Measurements from ENCODE around the gene LMX1B.
A peak's percentile ranks its signal among the peaks of the same experiment; 100 is the strongest.

Gene LMX1B

DNA sequence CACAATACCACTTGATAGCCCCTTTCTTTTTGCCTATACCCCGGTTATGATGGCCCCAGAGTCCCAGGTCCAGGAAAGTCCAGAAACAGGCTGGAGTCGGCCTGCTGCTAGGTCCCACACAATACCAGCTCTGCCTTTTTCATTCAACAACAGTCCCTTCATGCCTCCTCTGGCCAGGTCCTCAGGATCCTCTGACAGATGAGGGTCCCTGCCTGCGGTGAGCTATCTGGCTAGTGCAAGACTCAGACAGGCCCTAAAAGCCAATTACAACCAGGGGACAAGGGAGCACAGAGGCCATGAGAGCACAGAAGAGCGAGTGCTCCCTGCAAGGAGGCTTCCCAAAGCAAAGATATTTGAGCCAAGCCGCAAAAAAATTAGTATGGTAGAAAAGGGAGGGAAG, 106.3 kb downstream of the LMX1B start:
- Histone ChIP-seq H3K27me3 (ENCODE audit: control insufficient read depth in 3 of 3, insufficient read depth in 3 of 3, low read depth in 1 of 3, low read length in 3 of 3) (peaks cover 10 to 37% (median 22%) of the 10 kb centered on the region in 3 experiments), H3K4me1 (ENCODE audit: control insufficient read depth in 2 of 2, insufficient read depth in 1 of 2, low read depth in 1 of 2, low read length in 2 of 2) (peaks cover 15 to 19% of the 10 kb centered on the region in 2 donors), H4K91ac (ENCODE audit: low read depth, low read length, poor library complexity) (no peak overlapping the region), H2AFZ (ENCODE audit: low read length) (peak overlapping the region; percentile 70), H4K8ac (ENCODE audit: low read depth, low read length) (no peak overlapping the region), H3K9ac (ENCODE audit: low read depth, low read length, poor library complexity) (no peak overlapping the region), H3K27ac (replicated peaks; ENCODE audit: low read length) (peak overlapping the region; percentile 88), H3K79me1 (ENCODE audit: low read depth, low read length) (no peaks in the 10 kb centered on the region), H2BK15ac (ENCODE audit: low read length) (no peak overlapping the region), H2BK12ac (ENCODE audit: low read length) (no peak overlapping the region), H3K9me3 (replicated peaks in 1 of 2; ENCODE audit: control insufficient read depth in 2 of 2, insufficient read depth in 1 of 2, low read depth in 1 of 2, low read length in 2 of 2) (peaks cover 0 to 2% of the 10 kb centered on the region in 2 donors), H3K4ac (ENCODE audit: low read length) (no peak overlapping the region), H3K23ac (ENCODE audit: low read depth, low read length, poor library complexity) (no peak overlapping the region), H3K4me2 (ENCODE audit: insufficient read depth, low read length, poor library complexity, severe bottlenecking) (no peak overlapping the region), H3K4me3 (ENCODE audit: low read length in 2 of 2) (no peak overlapping the region), H3K14ac (ENCODE audit: low read length) (no peak overlapping the region), H3K36me3 (replicated peaks in 1 of 2; ENCODE audit: control insufficient read depth in 2 of 2, insufficient read depth in 2 of 2, low read length in 2 of 2) (no peaks in the 10 kb centered on the region), H2BK5ac (ENCODE audit: low read length) (no peak overlapping the region), H2BK120ac (ENCODE audit: low read depth, low read length) (no peak overlapping the region), H3K18ac (ENCODE audit: low read length) (peak overlapping the region; percentile 44), H2AK5ac (ENCODE audit: low read depth, low read length) (no peak overlapping the region)
- no CpG with 5 or more reads among the region's 5 CpGs for WGBS, 2 donors (ENCODE audit: extremely low coverage in 2 of 2, insufficient read length in 2 of 2, insufficient replicate concordance in 1 of 2)
- DNase-seq (ENCODE audit: low spot score) = no peak

DNA sequence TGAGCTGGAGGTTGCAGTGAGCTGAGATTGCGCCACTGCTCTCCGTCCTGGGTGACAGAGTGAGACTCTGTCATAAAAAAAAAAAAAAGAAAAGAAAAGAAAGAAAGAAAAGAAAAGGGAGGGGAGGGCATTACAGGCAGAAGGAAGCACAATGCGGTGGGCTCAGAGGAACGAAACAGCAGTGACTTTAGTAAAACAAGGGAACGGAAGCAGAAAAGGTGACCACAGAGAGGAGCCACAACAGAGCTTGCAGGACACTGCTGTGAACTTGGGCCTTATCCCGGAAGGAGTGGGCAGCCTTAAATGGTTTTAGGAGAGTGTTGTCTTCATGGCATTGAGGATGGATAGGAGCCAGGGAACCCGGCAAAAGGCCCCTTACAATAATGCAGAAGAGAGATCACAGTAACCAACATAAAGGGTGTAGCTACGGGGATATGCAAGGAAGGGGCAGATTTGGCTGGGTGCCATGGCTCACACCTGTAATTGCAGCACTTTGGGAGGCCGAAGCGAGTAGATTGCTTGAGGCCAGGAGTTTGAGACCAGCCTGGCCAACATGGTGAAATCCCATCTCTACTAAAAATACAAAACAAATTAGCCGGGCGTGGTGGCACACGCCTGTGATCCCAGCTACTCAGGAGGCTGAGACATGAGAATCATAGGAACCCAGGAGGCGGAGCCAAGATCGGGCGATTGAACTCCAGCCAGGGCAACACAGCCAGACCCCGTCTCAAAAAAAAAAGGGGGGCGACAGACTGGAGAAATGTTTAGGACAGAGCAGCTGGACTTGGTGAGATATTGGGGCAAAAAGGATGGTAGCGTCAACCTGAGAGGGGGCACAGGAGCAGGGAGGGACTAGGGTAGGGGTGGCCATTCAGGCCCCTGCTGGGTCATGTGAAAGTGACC, 107.2 kb downstream of the LMX1B start:
- Histone ChIP-seq H3K27ac (replicated peaks; ENCODE audit: low read length) (no peak overlapping the region), H3K36me3 (replicated peaks in 1 of 2; ENCODE audit: control insufficient read depth in 2 of 2, insufficient read depth in 2 of 2, low read length in 2 of 2) (no peaks in the 10 kb centered on the region), H3K14ac (ENCODE audit: low read length) (no peak overlapping the region), H3K79me1 (ENCODE audit: low read depth, low read length) (no peaks in the 10 kb centered on the region), H2BK12ac (ENCODE audit: low read length) (no peak overlapping the region), H3K4me1 (ENCODE audit: control insufficient read depth in 2 of 2, insufficient read depth in 1 of 2, low read depth in 1 of 2, low read length in 2 of 2) (peaks cover 15 to 19% of the 10 kb centered on the region in 2 donors), H3K9ac (ENCODE audit: low read depth, low read length, poor library complexity) (no peak overlapping the region), H4K8ac (ENCODE audit: low read depth, low read length) (no peak overlapping the region), H3K4ac (ENCODE audit: low read length) (no peak overlapping the region), H2AFZ (ENCODE audit: low read length) (no peak overlapping the region), H3K23ac (ENCODE audit: low read depth, low read length, poor library complexity) (no peak overlapping the region), H3K4me3 (ENCODE audit: low read length in 2 of 2) (no peak overlapping the region), H2AK5ac (ENCODE audit: low read depth, low read length) (peak overlapping the region; percentile 73), H2BK15ac (ENCODE audit: low read length) (no peak overlapping the region), H3K18ac (ENCODE audit: low read length) (no peak overlapping the region), H3K4me2 (ENCODE audit: insufficient read depth, low read length, poor library complexity, severe bottlenecking) (no peak overlapping the region), H2BK5ac (ENCODE audit: low read length) (no peak overlapping the region), H3K27me3 (ENCODE audit: control insufficient read depth in 3 of 3, insufficient read depth in 3 of 3, low read depth in 1 of 3, low read length in 3 of 3) (peaks cover 10 to 45% (median 24%) of the 10 kb centered on the region in 3 experiments), H2BK120ac (ENCODE audit: low read depth, low read length) (no peak overlapping the region), H3K9me3 (replicated peaks in 1 of 2; ENCODE audit: control insufficient read depth in 2 of 2, insufficient read depth in 1 of 2, low read depth in 1 of 2, low read length in 2 of 2) (peaks cover 0 to 2% of the 10 kb centered on the region in 2 donors), H4K91ac (ENCODE audit: low read depth, low read length, poor library complexity) (no peak overlapping the region)
- no peak for DNase-seq (ENCODE audit: low spot score)
- WGBS, 2 donors (ENCODE audit: extremely low coverage in 2 of 2, insufficient read length in 2 of 2, insufficient replicate concordance in 1 of 2) = no CpG with 5 or more reads among the region's 19 CpGs

DNA sequence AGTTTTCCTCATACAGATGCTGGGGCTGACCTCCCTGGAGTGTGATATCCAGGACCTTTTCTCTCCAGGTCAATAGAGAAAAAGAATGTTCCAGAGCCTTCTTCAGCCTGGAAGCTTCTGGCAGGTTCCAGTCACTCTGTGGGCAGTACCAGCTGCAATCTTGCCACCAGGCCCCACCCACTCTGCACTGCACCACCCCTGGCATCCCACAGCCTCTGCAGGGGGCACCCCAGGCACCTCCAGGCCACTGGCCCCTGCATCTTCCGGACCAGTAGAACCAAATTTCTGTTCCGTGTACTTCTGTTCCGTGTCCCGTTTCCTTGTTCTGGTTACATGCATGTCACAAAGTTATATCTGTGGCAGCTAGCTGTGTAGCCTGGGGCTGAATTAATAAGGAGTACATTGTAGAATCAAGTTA, 107.8 kb downstream of the LMX1B start:
- peak overlapping the region; percentile 13 for H3K18ac ChIP-seq (ENCODE audit: low read length)
- H3K9ac ChIP-seq (ENCODE audit: low read depth, low read length, poor library complexity) = no peak overlapping the region
- peak overlapping the region; percentile 73 for H2AK5ac ChIP-seq (ENCODE audit: low read depth, low read length)
- no CpG with 5 or more reads among the region's 4 CpGs for WGBS, 2 donors (ENCODE audit: extremely low coverage in 2 of 2, insufficient read length in 2 of 2, insufficient replicate concordance in 1 of 2)
- no peak overlapping the region for H4K91ac ChIP-seq (ENCODE audit: low read depth, low read length, poor library complexity)
- no peak overlapping the region for H3K4ac ChIP-seq (ENCODE audit: low read length)
- no peak overlapping the region for H2BK5ac ChIP-seq (ENCODE audit: low read length)
- H3K36me3 ChIP-seq (replicated peaks in 1 of 2; ENCODE audit: control insufficient read depth in 2 of 2, insufficient read depth in 2 of 2, low read length in 2 of 2) = no peaks in the 10 kb centered on the region
- no peak overlapping the region for H2BK15ac ChIP-seq (ENCODE audit: low read length)
- no peaks in the 10 kb centered on the region for H3K79me1 ChIP-seq (ENCODE audit: low read depth, low read length)
- H3K9me3 ChIP-seq (replicated peaks in 1 of 2; ENCODE audit: control insufficient read depth in 2 of 2, insufficient read depth in 1 of 2, low read depth in 1 of 2, low read length in 2 of 2) = peaks cover 0 to 2% of the 10 kb centered on the region in 2 donors
- no peak overlapping the region for H3K27ac ChIP-seq (replicated peaks; ENCODE audit: low read length)
- no peak overlapping the region for H3K4me2 ChIP-seq (ENCODE audit: insufficient read depth, low read length, poor library complexity, severe bottlenecking)
- no peak overlapping the region for H3K4me3 ChIP-seq (ENCODE audit: low read length in 2 of 2)
- H3K4me1 ChIP-seq (ENCODE audit: control insufficient read depth in 2 of 2, insufficient read depth in 1 of 2, low read depth in 1 of 2, low read length in 2 of 2) = peaks cover 15 to 19% of the 10 kb centered on the region in 2 donors
- no peak for DNase-seq (ENCODE audit: low spot score)
- H2AFZ ChIP-seq (ENCODE audit: low read length) = no peak overlapping the region
- H3K27me3 ChIP-seq (ENCODE audit: control insufficient read depth in 3 of 3, insufficient read depth in 3 of 3, low read depth in 1 of 3, low read length in 3 of 3) = peaks cover 10 to 49% (median 25%) of the 10 kb centered on the region in 3 experiments
- H4K8ac ChIP-seq (ENCODE audit: low read depth, low read length) = no peak overlapping the region
- H3K23ac ChIP-seq (ENCODE audit: low read depth, low read length, poor library complexity) = no peak overlapping the region
- H2BK12ac ChIP-seq (ENCODE audit: low read length) = peak overlapping the region; percentile 47
- H3K14ac ChIP-seq (ENCODE audit: low read length) = no peak overlapping the region
- no peak overlapping the region for H2BK120ac ChIP-seq (ENCODE audit: low read depth, low read length)

DNA sequence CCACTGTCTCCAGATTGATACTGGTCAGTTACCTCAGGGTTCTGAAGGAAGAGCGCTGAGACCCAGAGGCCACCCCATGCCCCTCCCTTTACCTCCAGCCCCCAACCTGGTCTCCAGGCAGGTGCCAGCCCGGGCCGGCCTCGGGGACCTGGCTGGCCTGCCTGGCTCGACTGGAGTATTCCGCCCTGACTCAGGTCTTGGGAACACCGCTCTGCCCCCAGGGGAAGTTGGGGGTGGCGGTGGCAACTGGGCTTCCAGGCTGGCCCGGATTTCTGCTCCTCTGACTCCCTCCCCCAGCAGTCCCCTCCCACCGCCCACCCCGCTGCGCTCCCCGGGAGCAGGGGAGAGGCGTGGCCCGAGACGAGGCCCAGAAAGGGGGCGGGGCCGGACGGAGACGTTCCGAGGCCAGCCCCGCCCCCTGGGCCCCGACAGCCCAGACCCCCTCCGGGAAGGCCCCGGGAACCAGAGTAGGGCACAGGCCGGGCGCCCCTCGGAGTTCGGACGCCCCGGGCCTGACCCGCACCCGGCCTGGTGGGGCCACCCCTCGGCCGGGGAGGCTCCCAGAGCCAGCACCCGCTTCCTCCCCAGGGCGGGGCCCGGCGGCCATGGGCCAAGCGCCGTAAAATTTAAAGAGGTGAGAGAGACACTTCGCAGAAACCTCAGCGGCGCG, 108.7 kb downstream of the LMX1B start:
- H3K27ac ChIP-seq (replicated peaks; ENCODE audit: low read length) = no peak overlapping the region
- H2AFZ ChIP-seq (ENCODE audit: low read length) = peak overlapping the region; percentile 79
- peaks cover 10 to 50% (median 25%) of the 10 kb centered on the region in 3 experiments for H3K27me3 ChIP-seq (ENCODE audit: control insufficient read depth in 3 of 3, insufficient read depth in 3 of 3, low read depth in 1 of 3, low read length in 3 of 3)
- peaks cover 0 to 2% of the 10 kb centered on the region in 2 donors for H3K9me3 ChIP-seq (replicated peaks in 1 of 2; ENCODE audit: control insufficient read depth in 2 of 2, insufficient read depth in 1 of 2, low read depth in 1 of 2, low read length in 2 of 2)
- peak overlapping the region; percentile 78 for H2BK15ac ChIP-seq (ENCODE audit: low read length)
- peak overlapping the region; percentile 65 for H3K4me2 ChIP-seq (ENCODE audit: insufficient read depth, low read length, poor library complexity, severe bottlenecking)
- no peak overlapping the region for H3K14ac ChIP-seq (ENCODE audit: low read length)
- H3K4ac ChIP-seq (ENCODE audit: low read length) = no peak overlapping the region
- H2BK120ac ChIP-seq (ENCODE audit: low read depth, low read length) = no peak overlapping the region
- no peak overlapping the region for H2BK12ac ChIP-seq (ENCODE audit: low read length)
- H2AK5ac ChIP-seq (ENCODE audit: low read depth, low read length) = no peak overlapping the region
- H3K4me1 ChIP-seq (ENCODE audit: control insufficient read depth in 2 of 2, insufficient read depth in 1 of 2, low read depth in 1 of 2, low read length in 2 of 2) = peaks cover 15 to 19% of the 10 kb centered on the region in 2 donors
- peak overlapping the region; percentile 24 to 85 for H3K4me3 ChIP-seq (ENCODE audit: low read length in 2 of 2)
- WGBS, 2 donors (ENCODE audit: extremely low coverage in 2 of 2, insufficient read length in 2 of 2, insufficient replicate concordance in 1 of 2) = no CpG with 5 or more reads among the region's 45 CpGs
- H4K91ac ChIP-seq (ENCODE audit: low read depth, low read length, poor library complexity) = no peak overlapping the region
- no peaks in the 10 kb centered on the region for H3K36me3 ChIP-seq (replicated peaks in 1 of 2; ENCODE audit: control insufficient read depth in 2 of 2, insufficient read depth in 2 of 2, low read length in 2 of 2)
- peak; percentile 67 for DNase-seq (ENCODE audit: low spot score)
- peak overlapping the region; percentile 22 for H3K18ac ChIP-seq (ENCODE audit: low read length)
- no peak overlapping the region for H3K9ac ChIP-seq (ENCODE audit: low read depth, low read length, poor library complexity)
- H4K8ac ChIP-seq (ENCODE audit: low read depth, low read length) = no peak overlapping the region
- H3K23ac ChIP-seq (ENCODE audit: low read depth, low read length, poor library complexity) = no peak overlapping the region
- no peak overlapping the region for H2BK5ac ChIP-seq (ENCODE audit: low read length)
- H3K79me1 ChIP-seq (ENCODE audit: low read depth, low read length) = no peaks in the 10 kb centered on the region
